Measurements from ENCODE around the gene RAD51B. TPM values are rescaled to one million over a fixed set of nuclear protein-coding genes. Genes with fewer than 3 reads are reported as not detected.
A peak's percentile ranks its signal among the peaks of the same experiment; 100 is the strongest.

Gene RAD51B
- total and polyA plus RNA-seq, 7 donors = 2.4 to 24.4 (median 7.1) TPM

DNA sequence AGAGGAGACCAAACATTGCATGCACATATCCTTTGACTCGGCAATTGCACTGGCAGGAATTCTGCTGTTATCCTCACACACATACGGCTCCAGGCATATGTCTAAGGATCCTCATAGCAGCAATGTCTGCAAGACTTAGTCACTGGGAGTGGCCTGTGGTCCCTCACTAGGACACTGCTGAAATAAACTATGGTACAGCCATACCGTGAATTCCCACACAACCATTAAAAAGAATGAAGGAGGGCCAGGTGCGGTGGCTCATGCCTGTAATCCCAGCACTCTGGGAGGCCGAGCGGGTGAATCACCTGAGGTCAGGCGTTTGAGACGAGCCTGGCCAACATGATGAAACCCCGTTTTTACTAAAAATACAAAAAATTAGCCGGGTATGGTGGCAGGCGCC, 868.2 kb downstream of the RAD51B start:
- DNase-seq = peak; percentile 28
- intact Hi-C loops (cut with DNase I) = no loop called here
- H3K27ac ChIP-seq = peak overlapping the region in 1 of 4 donors; percentile 77

DNA sequence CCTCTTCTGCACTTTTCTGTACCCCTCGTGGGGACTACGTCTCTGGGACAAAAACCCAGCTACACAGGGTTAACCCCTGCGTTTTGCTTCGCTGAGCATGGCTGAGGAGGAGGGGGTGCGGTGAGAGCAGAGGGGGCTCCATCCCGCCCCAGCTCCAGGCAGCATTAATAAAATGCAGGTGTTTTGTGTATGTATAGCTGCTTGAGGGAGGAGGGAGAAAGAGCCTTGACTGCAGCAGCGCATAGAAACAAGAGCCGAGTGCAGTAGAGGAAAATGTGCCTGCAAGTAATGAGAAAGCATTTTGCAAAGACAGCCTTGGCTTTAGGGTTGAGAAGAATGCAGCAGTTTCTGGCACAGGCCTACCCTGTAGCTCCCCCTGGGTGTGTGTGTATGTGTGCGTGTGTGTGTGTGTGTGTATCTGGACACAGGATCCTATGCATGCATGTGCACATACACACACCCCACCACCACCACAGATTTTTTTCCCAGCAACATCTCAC, 869.3 kb downstream of the RAD51B start:
- peak; percentile 63 for DNase-seq
- H3K4me1 ChIP-seq = peaks cover 0 to 52% (median 25%) of the 10 kb centered on the region in 4 donors
- no peak for TF ChIP-seq POLR2A (IDR thresholded peaks at IDR 0.05)
- no peak for TF ChIP-seq POLR2AphosphoS5 (IDR thresholded peaks at IDR 0.05)
- no peak for TF ChIP-seq EP300 (IDR thresholded peaks at IDR 0.05)
- no peak for TF ChIP-seq CTCF (IDR thresholded peaks at IDR 0.05)
- intact Hi-C loops (cut with DNase I) = no loop called here
- H3K27ac ChIP-seq = peak overlapping the region; percentile 2 to 77 (median 35)
- no peaks in the 10 kb centered on the region for H3K9me3 ChIP-seq
- 48 to 70% methylated on average over 9 of the region's 9 CpGs for WGBS, 2 donors
- no peaks in the 10 kb centered on the region for H3K36me3 ChIP-seq
- H3K4me3 ChIP-seq = peak overlapping the region in 1 of 4 donors; percentile 28
- no peaks in the 10 kb centered on the region for H3K27me3 ChIP-seq

More for the DNA sequence above, 868.2 kb downstream of the RAD51B start:
- H3K9me3 ChIP-seq = no peaks in the 10 kb centered on the region
- H3K27me3 ChIP-seq = no peaks in the 10 kb centered on the region
- no peak for TF ChIP-seq CTCF (IDR thresholded peaks at IDR 0.05)
- no peak for TF ChIP-seq EP300 (IDR thresholded peaks at IDR 0.05)
- WGBS, 2 donors = 92 to 94% methylated on average over 11 of the region's 11 CpGs
- peaks cover 0 to 64% (median 36%) of the 10 kb centered on the region in 4 donors for H3K4me1 ChIP-seq
- H3K36me3 ChIP-seq = no peaks in the 10 kb centered on the region
- no peak overlapping the region for H3K4me3 ChIP-seq

DNA sequence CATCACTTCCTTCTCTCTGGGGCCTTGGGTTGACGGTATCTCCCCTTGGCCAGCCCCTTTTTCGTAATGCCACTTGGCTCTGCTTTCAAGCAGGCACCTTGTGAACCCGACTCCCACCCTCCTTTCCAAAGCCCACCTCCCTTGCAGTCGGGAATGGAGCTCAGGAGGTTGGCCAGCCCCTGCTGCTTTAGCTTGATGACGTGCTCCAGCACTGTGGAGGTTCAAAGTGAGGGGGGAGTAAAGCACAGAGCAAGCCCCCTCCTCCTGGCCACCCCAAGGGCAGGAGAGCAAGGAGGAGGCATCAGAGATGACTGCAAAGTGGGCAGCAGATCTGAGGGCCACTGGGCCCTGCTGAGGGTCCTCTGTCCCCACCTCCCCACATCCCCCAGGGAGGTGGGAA, 869.9 kb downstream of the RAD51B start:
- Histone ChIP-seq H3K4me1 (peaks cover 0 to 46% (median 20%) of the 10 kb centered on the region in 4 donors), H3K9me3 (no peaks in the 10 kb centered on the region), H3K27me3 (no peaks in the 10 kb centered on the region), H3K4me3 (no peak overlapping the region), H3K36me3 (no peaks in the 10 kb centered on the region), H3K27ac (peak overlapping the region in 2 of 4 donors; percentile 32 to 77)
- intact Hi-C loops (cut with DNase I) = no loop called here
- DNase-seq = no peak
- 71 to 88% methylated on average over 5 of the region's 5 CpGs for WGBS, 2 donors
- no peak for TF ChIP-seq EP300 (IDR thresholded peaks at IDR 0.05)
- TF ChIP-seq POLR2AphosphoS5 (IDR thresholded peaks at IDR 0.05) = no peak
- no peak for TF ChIP-seq CTCF (IDR thresholded peaks at IDR 0.05)
- TF ChIP-seq POLR2A (IDR thresholded peaks at IDR 0.05) = no peak

GRCh38 chr14:68690089-68690958, 870.7 kb downstream of the RAD51B start:
- TF ChIP-seq POLR2AphosphoS5 (IDR thresholded peaks at IDR 0.05) = no peak
- no peak for TF ChIP-seq POLR2A (IDR thresholded peaks at IDR 0.05)
- no peak for TF ChIP-seq EP300 (IDR thresholded peaks at IDR 0.05)
- no peak for TF ChIP-seq CTCF (IDR thresholded peaks at IDR 0.05)
- DNase-seq = peak; percentile 65
- Histone ChIP-seq H3K4me3 (no peak overlapping the region), H3K27me3 (no peaks in the 10 kb centered on the region), H3K36me3 (no peaks in the 10 kb centered on the region), H3K4me1 (peaks cover 0 to 38% (median 19%) of the 10 kb centered on the region in 4 donors), H3K27ac (peak overlapping the region in 2 of 4 donors; percentile 32 to 77), H3K9me3 (no peaks in the 10 kb centered on the region)
- intact Hi-C loops (cut with DNase I) = loop anchor here (5.0 kb wide), 1 partner anchor 67 kb away; no protein-coding TSS in a partner anchor
- WGBS, 2 donors = 95 to 96% methylated on average over 13 of the region's 13 CpGs
